HG03457 (cell line): ENCODE data around the gene IL5RA.

Experiments used
- ATAC-seq: cut with Tn5 transposase; IDR thresholded peaks from one replicate; pipeline ENCODE4 v1.9.1; 2021; ENCODE audit warnings: moderate number of reproducible peaks; ENCODE audit not compliant: unreplicated experiment

The IL5RA gene

GRCh38 chr3:3110299-3110630 is at the start of gene IL5RA:
TSS of gene IL5RA (minus strand) at chr3:3110374. CDS start at chr3:3104984, 5,390 bp downstream.
- no peak for ATAC-seq

- ATAC-seq: no peak
Measured at GRCh38 chr3:3157484-3157883, 47.3 kb upstream of the IL5RA start.

DNA sequence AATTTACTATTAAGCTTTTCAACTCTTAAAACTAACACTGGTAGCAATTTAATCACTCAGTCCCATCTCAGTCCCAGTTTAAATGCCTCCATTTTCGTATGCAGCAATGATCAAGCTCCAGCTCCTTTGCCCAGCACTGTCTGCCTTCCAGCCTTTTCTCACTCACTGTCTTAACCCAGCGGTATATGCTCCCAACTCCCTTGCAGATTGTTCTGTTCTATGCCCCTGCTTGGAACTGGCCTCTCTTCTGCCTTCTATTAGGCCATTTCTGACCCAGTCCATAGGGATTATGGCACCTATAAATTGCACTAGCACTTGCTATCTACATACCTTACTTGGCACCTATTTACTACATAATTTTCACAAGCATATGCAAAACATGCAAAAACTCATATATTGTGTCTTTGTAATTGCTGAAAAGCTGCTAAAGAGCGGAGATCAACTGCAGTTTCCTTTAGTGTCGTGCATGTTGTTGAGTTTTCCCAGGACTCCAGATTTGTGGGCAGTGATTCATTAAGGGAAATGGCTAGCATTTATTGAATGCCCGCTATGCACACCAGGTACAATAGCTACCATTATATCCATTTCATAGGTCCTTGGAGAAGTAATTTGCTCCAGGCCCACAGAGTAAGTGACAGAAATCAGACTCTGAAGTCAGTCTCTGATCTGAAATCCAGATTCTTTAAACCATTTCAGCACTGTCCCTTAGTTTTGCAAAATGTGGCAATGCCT is 44.9 kb upstream of the IL5RA start:
- no peak for ATAC-seq

- ATAC-seq: no peak
Measured at GRCh38 chr3:3151513-3151912, 41.3 kb upstream of the IL5RA start.

DNA sequence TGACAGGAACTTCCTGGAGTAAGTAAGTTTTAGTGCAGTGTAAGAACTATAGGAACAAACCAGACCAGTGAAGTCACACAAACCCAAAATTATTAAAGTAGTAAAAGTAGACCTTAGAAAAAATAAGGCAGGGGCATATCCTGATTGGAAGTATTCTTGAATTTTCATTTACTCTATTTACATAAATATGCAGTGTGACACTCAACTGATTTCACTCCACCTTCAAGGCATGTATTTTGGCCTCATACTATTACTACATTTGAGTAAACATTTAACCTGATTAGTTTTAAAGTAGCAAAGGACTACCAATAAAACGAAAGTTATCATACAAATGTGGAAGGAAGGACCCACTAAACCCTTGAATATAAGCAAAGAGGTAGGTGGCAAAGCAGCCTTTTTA is 39.4 kb upstream of the IL5RA start:
- no peak for ATAC-seq

DNA sequence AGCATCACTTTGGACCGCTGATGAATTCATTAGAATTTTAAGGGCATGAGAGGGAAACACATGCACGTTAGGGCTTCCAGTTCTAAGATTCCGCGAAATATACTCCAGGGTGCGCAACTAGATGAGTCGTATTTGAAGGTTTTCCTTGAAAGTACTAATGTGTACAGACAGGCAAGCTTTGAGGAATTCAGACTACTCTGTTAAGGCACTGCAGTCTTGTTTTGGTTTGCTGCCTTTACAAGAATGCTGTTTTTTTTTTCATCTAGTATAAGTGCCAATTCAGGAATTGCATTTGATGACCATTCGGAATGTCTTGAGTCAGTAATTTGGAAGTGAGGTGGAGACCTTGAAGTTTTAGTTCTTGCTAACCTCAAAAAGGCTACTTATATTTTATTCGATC is 35.7 kb upstream of the IL5RA start:
- ATAC-seq: no peak

GRCh38 chr3:3141939-3142338 is 31.8 kb upstream of the IL5RA start:
- no peak for ATAC-seq

- no peak for ATAC-seq
Measured at GRCh38 chr3:3137526-3137925, 27.4 kb upstream of the IL5RA start.

DNA sequence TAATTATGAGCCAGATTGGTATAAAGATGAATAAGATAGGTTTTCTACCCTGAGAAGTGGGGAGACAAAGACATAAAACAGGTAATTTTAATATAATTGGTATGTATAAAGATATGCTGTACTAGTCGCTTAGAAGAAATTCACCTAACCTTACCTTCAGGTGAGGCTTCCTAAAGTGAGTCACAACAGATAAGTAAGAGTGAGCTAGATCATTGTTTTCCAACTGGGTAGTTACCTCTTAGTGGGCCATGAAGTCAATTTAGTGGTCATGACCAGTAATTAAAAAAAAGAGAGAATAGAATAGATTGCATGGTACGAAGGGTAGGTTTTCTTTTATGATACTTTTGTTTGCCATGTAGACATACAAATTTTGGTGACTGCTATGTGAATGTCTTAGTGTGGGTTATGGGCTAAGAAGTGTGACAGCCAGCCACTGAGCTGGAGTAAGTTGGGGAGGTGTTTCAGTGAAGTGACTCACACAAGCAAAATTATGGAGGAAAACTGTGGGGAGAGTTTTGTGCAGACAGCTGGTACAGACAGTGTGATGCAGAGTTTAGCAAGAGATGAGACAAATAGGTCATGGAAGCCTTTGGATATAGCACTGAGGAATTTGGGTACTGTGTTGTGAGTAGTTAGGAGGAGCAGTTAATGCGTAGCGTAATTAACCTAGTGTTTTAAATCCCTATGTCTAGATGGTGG is 24.7 kb upstream of the IL5RA start:
- no peak for ATAC-seq

- ATAC-seq: no peak
Measured at GRCh38 chr3:3133500-3133899, 23.3 kb upstream of the IL5RA start.

GRCh38 chr3:3129579-3129978 is 19.4 kb upstream of the IL5RA start:
- no peak for ATAC-seq

- no peak for ATAC-seq
Measured at GRCh38 chr3:3127432-3128010, 17.3 kb upstream of the IL5RA start.

DNA sequence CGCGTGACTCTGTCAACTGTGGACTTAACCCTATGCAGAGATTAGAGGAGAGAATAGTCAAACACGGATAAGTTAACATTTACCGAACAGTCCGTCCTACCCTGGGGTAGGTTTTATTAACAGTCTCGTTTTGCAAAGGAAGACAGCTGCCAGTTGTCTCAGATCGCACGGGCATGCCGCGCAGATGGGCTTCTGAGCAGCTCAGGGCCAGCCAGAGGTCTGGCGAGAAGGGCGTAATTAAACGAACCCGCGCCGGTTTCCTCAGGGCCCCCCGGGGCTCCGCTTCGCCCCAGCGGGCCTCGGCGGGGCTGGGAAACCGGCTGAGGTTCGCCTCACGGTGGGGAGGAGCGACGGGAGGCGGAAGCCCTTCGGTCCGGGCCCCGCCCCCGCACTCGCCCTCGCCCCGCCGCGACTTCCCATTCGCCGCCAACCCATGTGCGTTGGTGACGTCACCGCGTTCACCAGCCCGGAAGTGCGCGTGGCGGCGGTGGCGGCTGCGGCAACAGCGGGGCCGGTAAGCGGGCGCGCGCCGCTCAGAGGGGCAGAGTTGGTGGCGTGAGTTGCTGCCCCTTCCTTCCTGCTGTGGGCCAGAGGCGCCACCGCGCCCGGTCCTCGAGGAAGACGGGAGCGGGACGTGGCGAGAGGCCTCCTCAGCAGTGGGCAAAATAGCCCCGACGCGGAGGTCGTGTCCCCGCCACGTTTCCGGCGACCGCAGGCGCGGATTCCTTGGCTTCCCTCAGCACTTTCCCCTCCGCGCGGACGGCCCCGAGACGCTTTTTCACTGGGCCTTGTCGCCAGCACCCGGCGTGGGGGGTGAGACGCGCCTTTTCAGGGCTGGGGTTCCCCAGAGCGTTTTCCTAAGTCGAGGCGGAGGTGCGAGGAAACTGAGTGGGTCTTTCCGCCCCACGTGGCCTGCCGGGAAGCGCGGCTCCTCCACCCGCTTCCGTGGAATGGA is 16.6 kb upstream of the IL5RA start, which contains the start of gene TRNT1:
Gene TRNT1 (plus strand): TSS at position 464 of the 955 bp plus-strand sequence. CDS start 2,101 bp downstream, outside the sequence.
- ATAC-seq: peak; percentile 95

GRCh38 chr3:3125977-3126376 is 15.8 kb upstream of the IL5RA start:
- no peak for ATAC-seq

GRCh38 chr3:3119393-3119851 is 9.2 kb upstream of the IL5RA start:
- no peak for ATAC-seq

GRCh38 chr3:3117651-3118050 is 7.5 kb upstream of the IL5RA start:
- no peak for ATAC-seq

DNA sequence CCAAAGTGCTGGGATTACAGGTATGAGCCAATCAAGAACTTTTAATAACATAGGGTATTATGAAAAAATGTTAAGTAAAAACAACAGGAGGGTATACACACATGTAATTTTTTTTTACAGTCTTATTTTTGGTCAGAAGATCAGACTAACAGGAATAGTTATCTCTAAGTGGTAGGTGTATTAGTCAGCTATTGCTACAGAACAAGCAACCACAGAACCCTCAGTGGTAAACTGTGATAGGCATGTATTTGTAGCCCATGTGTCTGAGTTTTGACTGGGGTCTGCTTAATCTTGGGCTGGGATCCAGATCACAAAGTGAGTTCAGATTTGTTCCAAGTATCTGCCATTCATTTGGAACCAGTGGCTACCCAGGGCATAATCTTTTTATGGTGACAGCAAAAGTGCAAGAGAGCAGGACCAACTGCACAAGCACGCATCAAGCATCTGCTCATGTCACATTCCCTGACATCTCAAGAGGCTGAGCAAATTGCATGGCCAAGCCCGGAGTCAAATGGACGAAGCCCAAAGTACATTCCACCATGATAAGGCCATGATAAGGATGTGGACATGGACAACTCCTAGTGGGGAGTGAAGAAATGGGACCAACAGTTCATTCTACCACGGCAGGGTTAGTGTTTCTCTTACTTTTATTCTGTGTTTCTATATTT is 3.0 kb upstream of the IL5RA start:
- no peak for ATAC-seq

GRCh38 chr3:3110749-3111361 is 681 bp upstream of the IL5RA start:
- no peak for ATAC-seq

DNA sequence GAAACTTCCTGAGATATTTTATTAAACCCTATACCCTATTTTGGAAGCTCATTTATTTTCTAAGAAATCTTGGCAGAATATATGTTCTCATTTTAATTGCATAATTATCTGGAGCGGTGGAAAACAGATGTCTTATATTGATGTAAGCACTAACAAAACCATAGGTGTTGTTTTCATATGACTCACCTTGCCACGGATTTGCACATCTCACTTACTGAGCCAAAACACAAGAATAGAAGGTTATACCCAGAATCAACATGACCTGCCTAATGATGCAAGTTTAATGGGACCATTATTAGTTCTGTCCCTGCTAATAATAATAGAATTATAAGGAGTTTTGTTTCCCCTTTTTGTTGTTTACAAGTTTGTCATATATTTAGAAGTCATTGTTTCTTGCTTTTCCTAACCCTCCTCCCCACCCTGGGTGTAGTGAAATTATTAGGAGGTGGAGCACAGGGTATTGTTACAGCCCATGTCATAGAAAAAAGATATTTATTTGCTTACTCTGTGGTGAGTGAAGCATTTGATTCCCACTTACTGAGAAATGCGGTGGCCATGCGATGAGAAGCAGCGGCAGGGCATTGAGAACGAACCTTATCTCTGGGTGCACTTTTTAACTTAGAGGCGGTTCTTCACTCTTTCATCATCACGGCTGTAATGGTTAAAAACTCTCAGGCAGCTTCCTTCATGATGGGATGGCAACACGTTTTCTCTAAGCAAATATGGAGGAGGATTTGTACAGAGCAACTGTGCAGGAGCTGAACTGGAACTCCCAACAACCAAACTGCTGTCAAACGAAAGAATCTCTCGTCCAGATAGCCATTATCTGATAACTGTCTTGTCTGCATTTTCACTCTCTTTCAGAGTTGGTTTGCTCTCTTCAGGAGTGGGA is 521 bp downstream of the IL5RA start:
- ATAC-seq: peak; percentile 68
